PC-3 (cell line): ENCODE results near the gene WDR75. TPM values are rescaled to one million over a fixed set of nuclear protein-coding genes. Genes with fewer than 3 reads are reported as not detected.

Source experiments
- ATAC-seq: fragments of 200-7000 bp; cut with Tn5 transposase; 2 replicates; pipeline ENCODE4 v1.9.1; 2020; ENCODE audit warnings: mild to moderate bottlenecking, moderate library complexity
- BruUV-seq: library from RNA; stranded (reverse); fragments of 400-500 nt; replicated peaks from 2 replicates; lab custom pipeline; 2021; lab: Mats Ljungman, UMichigan
- CTCF ChIA-PET: fragments of 300-600 bp; sonication (Branson Sonifier 250); formaldehyde crosslinking; loops from one replicate; lab custom pipeline; 2022; ENCODE audit warnings: antibody characterized with exemption; lab: Charles Lee
- POLR2A ChIA-PET: fragments of 300-600 bp; sonication (Branson Sonifier 250); formaldehyde crosslinking; loops from one replicate; lab custom pipeline; 2022; ENCODE audit warnings: antibody characterized with exemption; ENCODE audit not compliant: unreplicated experiment; lab: Charles Lee
- DNase-seq: peaks from one replicate; pipeline ENCODE4 v3.0.0-alpha.2; 2015
- H2AFZ ChIP-seq: fragments of 300-600 bp; sonication (generic); 2 replicates; pipeline ENCODE4 v1.6.0; 2016; ENCODE audit warnings: antibody characterized with exemption, low read length
- H3F3A ChIP-seq: fragments of 300-600 bp; sonication (generic); one replicate; pipeline ENCODE4 v1.6.0; 2017; ENCODE audit warnings: antibody characterized with exemption, low read length, control low read depth, mild to moderate bottlenecking; ENCODE audit not compliant: unreplicated experiment
- H3K27ac ChIP-seq: fragments of 300-600 bp; sonication (generic); 2 replicates; pipeline ENCODE4 v1.5.1; 2016; ENCODE audit warnings: mild to moderate bottlenecking, low read length
- H3K27me3 ChIP-seq: fragments of 300-600 bp; sonication (generic); 2 replicates; pipeline ENCODE4 v1.6.1; 2016; ENCODE audit warnings: low read length, mixed read lengths
- H3K36me3 ChIP-seq: fragments of 300-600 bp; sonication (generic); 2 replicates; pipeline ENCODE4 v1.6.1; 2016; ENCODE audit warnings: low read depth, mixed run types, low read length, mixed read lengths
- H3K4me1 ChIP-seq: fragments of 300-600 bp; sonication (generic); 2 replicates; pipeline ENCODE4 v1.5.1; 2016; ENCODE audit warnings: low read length; ENCODE audit not compliant: insufficient read depth
- H3K4me2 ChIP-seq: fragments of 300-600 bp; sonication (generic); 2 replicates; pipeline ENCODE4 v1.6.0; 2016; ENCODE audit warnings: low read length
- H3K4me3 ChIP-seq: fragments of 300-600 bp; sonication (generic); 2 replicates; pipeline ENCODE4 v1.5.1; 2016; ENCODE audit warnings: mild to moderate bottlenecking, low read length, mixed read lengths
- H3K79me2 ChIP-seq: fragments of 300-600 bp; sonication (generic); 2 replicates; pipeline ENCODE4 v1.6.1; 2017; ENCODE audit warnings: low read length, mixed read lengths
- H3K9ac ChIP-seq: fragments of 300-600 bp; sonication (generic); 2 replicates; pipeline ENCODE4 v1.6.0; 2016; ENCODE audit warnings: mild to moderate bottlenecking, low read length
- H3K9me2 ChIP-seq: fragments of 300-600 bp; sonication (generic); replicated peaks from 2 replicates; pipeline ENCODE4 v1.6.1; 2016; ENCODE audit warnings: mixed run types, low read length, mixed read lengths
- H3K9me3 ChIP-seq: fragments of 300-600 bp; sonication (generic); 2 replicates; pipeline ENCODE4 v1.6.1; 2016; ENCODE audit warnings: low read length, mixed read lengths
- H4K20me1 ChIP-seq: fragments of 300-600 bp; sonication (generic); 2 replicates; pipeline ENCODE4 v1.6.1; 2016; ENCODE audit warnings: low read length, mixed read lengths
- EZH2 ChIP-seq: fragments of 300-600 bp; sonication (generic); IDR thresholded peaks from one replicate; pipeline ENCODE4 v1.6.1; 2017; ENCODE audit warnings: antibody characterized with exemption, mild to moderate bottlenecking, low read length; ENCODE audit not compliant: unreplicated experiment
- EZH2phosphoT487 ChIP-seq: fragments of 300-600 bp; sonication (generic); IDR thresholded peaks from 2 replicates; pipeline ENCODE4 v1.6.1; 2018; ENCODE audit warnings: mild to moderate bottlenecking, antibody characterized with exemption, low read length, borderline replicate concordance
- intact Hi-C: fragments of 100-400 bp; cut with micrococcal nuclease; formaldehyde crosslinking; loops from 2 replicates; pipeline ENCODE4 v1.9.0; 2023
- total RNA-seq: library from RNA; depleted of rRNA; stranded (reverse); fragments of >200 nt; gene quantifications from 2 replicates; pipeline ENCODE4 v1.2.3, GENCODE V29; 2014
- TF ChIP-seq, protein P1 (sequence below): fragments of 300-600 bp; sonication (generic); conservative IDR thresholded peaks from 2 replicates; pipeline ENCODE4 v1.5.1; 2017; ENCODE audit warnings: antibody characterized with exemption, low read depth, mild to moderate bottlenecking, low read length

WDR75 gene
- total RNA-seq, 1 experiment from 2014 or later, result 62.5 TPM

GRCh38 chr2:189481071-189481470 lies 39.8 kb downstream of the WDR75 start:
- Histone ChIP-seq H3K9ac (no peak overlapping the region), H3K27ac (no peak overlapping the region), H2AFZ (no peak overlapping the region), H3K9me2 (no peaks in the 10 kb centered on the region), H3K4me1 (no peaks in the 10 kb centered on the region), H3F3A (no peaks in the 10 kb centered on the region), H4K20me1 (no peaks in the 10 kb centered on the region), H3K27me3 (no peaks in the 10 kb centered on the region), H3K9me3 (no peaks in the 10 kb centered on the region), H3K36me3 (peaks cover 3% of the 10 kb centered on the region; the same call in 1 of the 2 replicates), H3K4me3 (no peak overlapping the region), H3K4me2 (no peak overlapping the region), H3K79me2 (no peaks in the 10 kb centered on the region)
- POLR2A ChIA-PET, result no interaction called here
- BruUV-seq, result no TSS peak
- no peak for ATAC-seq
- TF ChIP-seq EZH2 (no peak), EZH2phosphoT487 (no peak)
- TF ChIP-seq, protein P1, sequence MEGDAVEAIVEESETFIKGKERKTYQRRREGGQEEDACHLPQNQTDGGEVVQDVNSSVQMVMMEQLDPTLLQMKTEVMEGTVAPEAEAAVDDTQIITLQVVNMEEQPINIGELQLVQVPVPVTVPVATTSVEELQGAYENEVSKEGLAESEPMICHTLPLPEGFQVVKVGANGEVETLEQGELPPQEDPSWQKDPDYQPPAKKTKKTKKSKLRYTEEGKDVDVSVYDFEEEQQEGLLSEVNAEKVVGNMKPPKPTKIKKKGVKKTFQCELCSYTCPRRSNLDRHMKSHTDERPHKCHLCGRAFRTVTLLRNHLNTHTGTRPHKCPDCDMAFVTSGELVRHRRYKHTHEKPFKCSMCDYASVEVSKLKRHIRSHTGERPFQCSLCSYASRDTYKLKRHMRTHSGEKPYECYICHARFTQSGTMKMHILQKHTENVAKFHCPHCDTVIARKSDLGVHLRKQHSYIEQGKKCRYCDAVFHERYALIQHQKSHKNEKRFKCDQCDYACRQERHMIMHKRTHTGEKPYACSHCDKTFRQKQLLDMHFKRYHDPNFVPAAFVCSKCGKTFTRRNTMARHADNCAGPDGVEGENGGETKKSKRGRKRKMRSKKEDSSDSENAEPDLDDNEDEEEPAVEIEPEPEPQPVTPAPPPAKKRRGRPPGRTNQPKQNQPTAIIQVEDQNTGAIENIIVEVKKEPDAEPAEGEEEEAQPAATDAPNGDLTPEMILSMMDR, result no peak
- CTCF ChIA-PET, result no interaction called here
- intact Hi-C loops, result no loop called here
- DNase-seq, result peak; percentile 12

- Histone ChIP-seq H3F3A (no peaks in the 10 kb centered on the region), H3K9me2 (no peaks in the 10 kb centered on the region), H4K20me1 (no peaks in the 10 kb centered on the region), H3K27me3 (no peaks in the 10 kb centered on the region), H3K9ac (no peak overlapping the region), H3K4me2 (no peak overlapping the region), H3K27ac (no peak overlapping the region), H3K4me1 (no peaks in the 10 kb centered on the region), H3K4me3 (no peak overlapping the region), H2AFZ (no peak overlapping the region), H3K9me3 (no peaks in the 10 kb centered on the region), H3K36me3 (no peaks in the 10 kb centered on the region), H3K79me2 (no peaks in the 10 kb centered on the region)
- no peak; the same call in 1 of the 2 replicates for ATAC-seq
- intact Hi-C loops, result no loop called here
- BruUV-seq, result no TSS peak
- CTCF ChIA-PET, result no interaction called here
- TF ChIP-seq EZH2phosphoT487 (no peak), EZH2 (no peak)
- TF ChIP-seq, protein P1, result no peak
- no peak for DNase-seq
- POLR2A ChIA-PET, result no interaction called here
These were observed 42.3 kb downstream of the WDR75 start for GRCh38 chr2:189483571-189483970.

DNA sequence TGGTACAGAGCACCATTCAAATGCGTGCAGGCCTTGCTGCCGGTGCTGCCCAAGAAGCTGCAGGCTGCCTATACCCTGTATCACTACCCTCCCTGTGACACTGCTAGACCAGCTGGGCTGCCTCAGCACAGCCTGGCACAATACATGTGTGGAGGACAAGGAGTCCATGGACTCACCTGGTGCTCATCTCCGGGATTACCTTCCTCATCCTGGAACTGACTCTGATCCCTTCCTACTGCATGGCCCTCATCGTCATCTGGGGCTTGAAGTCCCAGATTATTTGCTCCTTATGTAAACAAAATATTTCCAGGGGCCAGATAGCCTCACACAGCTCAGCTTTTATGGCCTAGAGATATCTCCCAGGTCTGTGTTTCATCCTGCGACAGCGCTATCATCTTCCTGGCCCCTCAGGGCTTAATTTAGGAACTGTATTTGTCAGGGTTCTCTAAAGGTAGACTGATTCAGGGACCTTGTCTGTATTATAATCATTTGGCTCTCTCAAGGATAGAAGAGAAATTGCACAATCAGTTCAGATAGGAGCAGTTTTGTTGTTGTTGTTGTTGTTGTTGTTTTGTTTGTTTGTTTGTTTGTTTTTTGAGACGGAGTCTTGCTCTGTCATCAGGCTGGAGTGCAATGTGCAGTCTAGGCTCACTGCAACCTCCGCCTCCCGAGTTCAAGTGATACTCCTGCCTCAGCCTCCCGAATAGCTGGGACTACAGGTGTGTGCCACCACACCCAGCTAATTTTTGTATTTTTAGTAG lies 42.9 kb downstream of the WDR75 start:
- ChIA-PET CTCF (no interaction called here), POLR2A (no interaction called here)
- Histone ChIP-seq H3K4me1 (no peaks in the 10 kb centered on the region), H3K9me3 (no peaks in the 10 kb centered on the region), H3K4me2 (no peak overlapping the region), H3K79me2 (no peaks in the 10 kb centered on the region), H3K27ac (no peak overlapping the region), H3K27me3 (no peaks in the 10 kb centered on the region), H3K36me3 (no peaks in the 10 kb centered on the region), H3K4me3 (no peak overlapping the region), H3F3A (no peaks in the 10 kb centered on the region), H3K9ac (no peak overlapping the region), H4K20me1 (no peaks in the 10 kb centered on the region), H3K9me2 (no peaks in the 10 kb centered on the region), H2AFZ (no peak overlapping the region)
- intact Hi-C loops, result no loop called here
- TF ChIP-seq EZH2 (no peak), EZH2phosphoT487 (no peak)
- TF ChIP-seq, protein P1, result no peak
- ATAC-seq (no peak; the same call in 1 of the 2 replicates), DNase-seq (no peak)
- BruUV-seq, result no TSS peak
